K562 (cell line): Measurements from ENCODE around the gene PPM1D. TPM values are rescaled to one million over a fixed set of nuclear protein-coding genes. Genes with fewer than 3 reads are reported as not detected.

Source experiments
- ATAC-seq: fragments of 200-7000 bp; cut with Tn5 transposase; 3 replicates; pipeline ENCODE4 v1.9.1; 2020; ENCODE audit warnings: moderate library complexity
- BruUV-seq: library from RNA; stranded (reverse); fragments of 400-500 nt; replicated peaks from 2 replicates; lab custom pipeline; 2021; lab: Mats Ljungman, UMichigan
- CTCF ChIA-PET: fragments of 300-600 bp; formaldehyde crosslinking; extraction: SDS; loops from one replicate; lab custom pipeline; 2021; ENCODE audit warnings: low intra/inter-chr PET ratio; lab: Yijun Ruan, JAX
- POLR2A ChIA-PET: fragments of 300-600, 350-650 bp; sonication (Branson Sonifier 250); formaldehyde crosslinking; extraction: SDS; loops from one replicate; lab custom pipeline; 2021; ENCODE audit warnings: antibody characterized with exemption, inconsistent platforms; lab: Yijun Ruan, JAX
- DNase-seq, 4 experiments: peaks; one replicate each; pipeline versions ENCODE4 v3.0.0 to v3.0.0-alpha.2; 2011 to 2018; ENCODE audit warnings: low spot score in 3 of 4, mixed read lengths in 3 of 4; ENCODE audit errors: extremely low read depth in 1 of 4
- FAIRE-seq: peaks from 2 replicates; lab custom pipeline; 2011; peaks lifted over from hg19 to GRCh38; lab: Jason Lieb, UNC
- H2AFZ ChIP-seq: 2 replicates; pipeline ENCODE4 v1.6.0; 2011; ENCODE audit warnings: low read depth, low read length, control low read depth, inconsistent platforms
- H3K27ac ChIP-seq: fragments of 200-600 bp; 3 replicates; pipeline ENCODE4 v1.8.0; 2011; ENCODE audit warnings: low read depth, mild to moderate bottlenecking, control low read depth, inconsistent platforms, low read length, moderate library complexity, mixed read lengths; ENCODE audit errors: extremely low read depth
- H3K27me3 ChIP-seq, 2 experiments: fragments of 300-600 bp in 1 of 2; 2 replicates in 1 of 2; 3 replicates in 1 of 2; pipeline versions ENCODE4 v1.6.0 to v1.8.0; 2011; ENCODE audit warnings: inconsistent platforms in 2 of 2, low read length in 2 of 2, mild to moderate bottlenecking in 1 of 2, mixed read lengths in 1 of 2, moderate library complexity in 1 of 2; ENCODE audit not compliant: control insufficient read depth in 2 of 2, insufficient read depth in 2 of 2
- H3K36me3 ChIP-seq: fragments of 300-600 bp; 3 replicates; pipeline ENCODE4 v1.8.0; 2011; ENCODE audit warnings: mild to moderate bottlenecking, low read length, inconsistent platforms; ENCODE audit not compliant: control insufficient read depth, insufficient read depth
- H3K4me1 ChIP-seq, 2 experiments: fragments of 200-600 bp in 1 of 2; replicated peaks in 1 of 2; 2 replicates in 1 of 2; 3 replicates in 1 of 2; pipeline versions ENCODE4 v1.5.1 to v1.8.0; 2011; ENCODE audit warnings: inconsistent platforms in 2 of 2, low read length in 2 of 2, mild to moderate bottlenecking in 1 of 2, mixed read lengths in 1 of 2, moderate library complexity in 1 of 2; ENCODE audit not compliant: control insufficient read depth in 2 of 2, insufficient read depth in 2 of 2
- H3K4me2 ChIP-seq: 2 replicates; pipeline ENCODE4 v1.6.1; 2011; ENCODE audit warnings: low read length, control low read depth, inconsistent platforms, mixed read lengths; ENCODE audit not compliant: insufficient read depth
- H3K4me3 ChIP-seq: fragments of 200-600 bp; sonication (generic), shearing (Covaris generic); 2 replicates; pipeline ENCODE4 v1.5.1; 2016; ENCODE audit warnings: control low read depth, inconsistent platforms
- H3K79me2 ChIP-seq: fragments of 200-600 bp; 3 replicates; pipeline ENCODE4 v1.8.0; 2011; ENCODE audit warnings: low read length, inconsistent platforms; ENCODE audit not compliant: control insufficient read depth, insufficient read depth
- H3K9ac ChIP-seq, 2 experiments: 2 replicates each; pipeline versions ENCODE4 v1.6.0 to v1.6.1; 2011; ENCODE audit warnings: low read depth in 2 of 2, low read length in 2 of 2, control low read depth in 1 of 2, inconsistent platforms in 1 of 2, mild to moderate bottlenecking in 1 of 2, mixed read lengths in 1 of 2; ENCODE audit not compliant: insufficient read depth in 1 of 2
- H3K9me1 ChIP-seq: one replicate; pipeline ENCODE4 v1.6.0; 2011; ENCODE audit warnings: inconsistent platforms, mild to moderate bottlenecking, low read length, moderate library complexity; ENCODE audit not compliant: control insufficient read depth, insufficient read depth
- H3K9me3 ChIP-seq: replicated peaks from 2 replicates; pipeline ENCODE4 v1.5.1; 2011; ENCODE audit warnings: low read depth, low read length, inconsistent platforms; ENCODE audit not compliant: control insufficient read depth, insufficient read depth
- H4K20me1 ChIP-seq: replicated peaks from 2 replicates; pipeline ENCODE4 v1.6.1; 2011; ENCODE audit warnings: low read length, inconsistent platforms, mixed read lengths; ENCODE audit not compliant: control insufficient read depth, insufficient read depth
- ARNT ChIP-seq, 2 experiments: fragments of 450-650 bp; IDR thresholded peaks; 2 replicates each; pipeline ENCODE4 v1.6.1; 2016; ENCODE audit warnings: mild to moderate bottlenecking in 1 of 2
- CBFA2T2 ChIP-seq: fragments of 450-650 bp; conservative IDR thresholded peaks from 2 replicates; pipeline ENCODE4 v1.6.1; 2017; ENCODE audit warnings: mild to moderate bottlenecking
- DDX20 ChIP-seq: fragments of 450-650 bp; IDR thresholded peaks from 2 replicates; pipeline ENCODE4 v1.6.1; 2016; ENCODE audit warnings: missing genetic modification characterization, low read depth, mild to moderate bottlenecking, missing compliant biosample characterization, moderate library complexity
- DNMT1 ChIP-seq: fragments of 450-650 bp; IDR thresholded peaks from 2 replicates; pipeline ENCODE4 v1.6.1; 2016; ENCODE audit warnings: antibody characterized with exemption, mild to moderate bottlenecking
- JUND ChIP-seq, 2 experiments: IDR thresholded peaks; 2 replicates in 1 of 2; 3 replicates in 1 of 2; pipeline ENCODE4 v1.6.1; 2011; ENCODE audit warnings: borderline replicate concordance in 2 of 2, low read depth in 2 of 2, low read length in 2 of 2, improper control_type of control experiment in 1 of 2, missing biosample characterization in 1 of 2, missing genetic modification characterization in 1 of 2, missing genetic modification reagents in 1 of 2
- KAT8 ChIP-seq: fragments of 450-650 bp; IDR thresholded peaks from 2 replicates; pipeline ENCODE4 v1.6.1; 2016; ENCODE audit warnings: low read depth, mild to moderate bottlenecking
- NFRKB ChIP-seq: fragments of 450-650 bp; IDR thresholded peaks from 2 replicates; pipeline ENCODE4 v1.6.1; 2016; ENCODE audit warnings: low read depth
- PCBP1 ChIP-seq: fragments of 200-400 bp; formaldehyde crosslinking; IDR thresholded peaks from 2 replicates; pipeline ENCODE4 v1.6.1; 2018; ENCODE audit warnings: mild to moderate bottlenecking, low read depth, low read length; ENCODE audit not compliant: poor library complexity, severe bottlenecking
- POU5F1 ChIP-seq: fragments of 150-350 bp; IDR thresholded peaks from 2 replicates; pipeline ENCODE4 v1.6.1; 2014; ENCODE audit warnings: borderline replicate concordance, low read length, low read depth, mild to moderate bottlenecking; ENCODE audit not compliant: partially characterized antibody
- RAD21 ChIP-seq, 2 experiments: fragments of 250-450 bp in 1 of 2; fragments of 450-650 bp in 1 of 2; sonication (Bioruptor Pico) in 1 of 2; formaldehyde crosslinking in 1 of 2; IDR thresholded peaks in 1 of 2; conservative IDR thresholded peaks in 1 of 2; 2 replicates each; pipeline versions ENCODE4 v1.4.0 to v1.8.0; 2020 to 2022; ENCODE audit warnings: mild to moderate bottlenecking in 2 of 2, moderate library complexity in 1 of 2
- SIN3A ChIP-seq, 2 experiments: fragments of 150-350 bp in 1 of 2; IDR thresholded peaks; 2 replicates each; pipeline ENCODE4 v1.6.1; 2011 to 2016; ENCODE audit warnings: borderline replicate concordance in 2 of 2, low read depth in 2 of 2, low read length in 2 of 2, mild to moderate bottlenecking in 2 of 2, moderate library complexity in 2 of 2; ENCODE audit not compliant: control insufficient read depth in 1 of 2
- SMARCA5 ChIP-seq: fragments of 450-650 bp; IDR thresholded peaks from 2 replicates; pipeline ENCODE4 v1.6.1; 2016
- TARDBP ChIP-seq: fragments of 450-650 bp; IDR thresholded peaks from 2 replicates; pipeline ENCODE4 v1.6.1; 2016
- ZNF133 ChIP-seq: fragments of 250-450 bp; sonication (Bioruptor Pico); IDR thresholded peaks from 2 replicates; pipeline ENCODE4 v1.4.0; 2020; ENCODE audit warnings: mild to moderate bottlenecking
- ZNF445 ChIP-seq: fragments of 250-450 bp; sonication (Bioruptor Pico); IDR thresholded peaks from 2 replicates; pipeline ENCODE4 v1.4.0; 2020; ENCODE audit warnings: low read depth, mild to moderate bottlenecking, moderate library complexity
- WGBS: fragments of 100-300 bp; shearing (Covaris generic); methylation state at CpG from one replicate; pipeline ENCODE4 v1.1.6; 2016; ENCODE audit warnings: low coverage, mixed read lengths; ENCODE audit not compliant: insufficient coverage; ENCODE audit errors: missing lambda C conversion rate; 5-methylcytosine and 5-hydroxymethylcytosine counted together
- in situ Hi-C: fragments of 300-500 bp; cut with MboI; formaldehyde crosslinking; loops from 4 replicates; pipeline ENCODE4 v1.15.0; 2018; ENCODE audit warnings: inconsistent platforms, mixed read lengths
- intact Hi-C: fragments of 100-400 bp; cut with micrococcal nuclease; formaldehyde crosslinking; loops from 2 replicates; pipeline ENCODE4 v1.14.2; 2022
- polyA plus RNA-seq, 8 experiments: library from polyadenylated mRNA; depleted of rRNA in 4 of 8; stranded (reverse) in 5 of 8; unstranded in 3 of 8; fragments of >200 nt; fragmentation: Nextera tagmentation in 2 of 8; fragmentation: Illumina TruSeq in 1 of 8; extraction: Ambion mirVana in 2 of 8; extraction: Trizol in 1 of 8; gene quantifications; 2 replicates each; pipeline versions ENCODE4 v1.2.1 to v1.2.3, GENCODE V29; 2011 to 2014; ENCODE audit warnings: inconsistent platforms in 1 of 8, missing spikeins in 1 of 8
- total RNA-seq, 7 experiments: library from RNA; depleted of rRNA in 6 of 7; stranded (reverse); fragments of >200 nt in 6 of 7; fragmentation: Illumina TruSeq in 2 of 7; extraction: Trizol in 2 of 7; gene quantifications; 2 replicates each; pipeline versions ENCODE4 v1.2.1 to v1.2.3, GENCODE V29; 2011 to 2021; ENCODE audit warnings: low replicate concordance in 1 of 7
- TF ChIP-seq, protein P1 (sequence below): fragments of 450-650 bp; conservative IDR thresholded peaks from 2 replicates; pipeline ENCODE4 v1.6.1; 2016; ENCODE audit warnings: missing genetic modification characterization, low read depth, mild to moderate bottlenecking, control low read depth, missing compliant biosample characterization
- TF ChIP-seq, protein P2 (sequence below): IDR thresholded peaks from 3 replicates; pipeline ENCODE4 v1.6.1; 2011; ENCODE audit warnings: borderline replicate concordance, mild to moderate bottlenecking; ENCODE audit not compliant: insufficient read length, insufficient read depth

The PPM1D gene
- total and polyA plus RNA-seq, 9 of the 15 experiments (the other 6 are each of a cell fraction or from before 2014, with no cell fraction given): 2.1 to 19.0 (median 7.8) TPM

DNA sequence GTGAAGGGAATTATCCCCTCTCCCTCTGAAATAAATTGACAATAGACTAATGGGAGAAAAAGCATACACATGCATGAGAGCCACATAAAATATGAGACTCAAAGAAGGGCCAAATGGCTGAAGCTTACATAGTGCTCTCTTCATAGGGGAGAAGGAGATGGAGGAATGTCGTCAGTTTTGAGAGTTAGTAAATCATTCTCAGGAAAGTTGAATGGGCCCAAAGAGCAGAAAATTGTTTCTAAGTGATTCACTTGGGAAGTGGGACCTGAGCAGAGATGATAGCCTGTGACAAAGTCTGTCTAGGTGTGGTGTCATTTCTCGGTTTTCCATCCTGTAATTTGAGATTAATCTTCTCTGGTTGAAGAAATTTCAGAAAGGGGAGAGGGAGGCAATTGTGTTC is 112.7 kb downstream of the PPM1D start:
- H3K79me2 ChIP-seq: no peaks in the 10 kb centered on the region
- no peak overlapping the region for H3K27ac ChIP-seq
- 0% methylated on average over 2 of the region's 2 CpGs for WGBS
- H3K27me3 ChIP-seq: no peaks in the 10 kb centered on the region; a peak in 3 of 5 replicates
- no peak for FAIRE-seq
- no peak for TF ChIP-seq ARNT (IDR thresholded peaks at IDR 0.05)
- TF ChIP-seq KAT8: no peak
- TF ChIP-seq, protein P1, sequence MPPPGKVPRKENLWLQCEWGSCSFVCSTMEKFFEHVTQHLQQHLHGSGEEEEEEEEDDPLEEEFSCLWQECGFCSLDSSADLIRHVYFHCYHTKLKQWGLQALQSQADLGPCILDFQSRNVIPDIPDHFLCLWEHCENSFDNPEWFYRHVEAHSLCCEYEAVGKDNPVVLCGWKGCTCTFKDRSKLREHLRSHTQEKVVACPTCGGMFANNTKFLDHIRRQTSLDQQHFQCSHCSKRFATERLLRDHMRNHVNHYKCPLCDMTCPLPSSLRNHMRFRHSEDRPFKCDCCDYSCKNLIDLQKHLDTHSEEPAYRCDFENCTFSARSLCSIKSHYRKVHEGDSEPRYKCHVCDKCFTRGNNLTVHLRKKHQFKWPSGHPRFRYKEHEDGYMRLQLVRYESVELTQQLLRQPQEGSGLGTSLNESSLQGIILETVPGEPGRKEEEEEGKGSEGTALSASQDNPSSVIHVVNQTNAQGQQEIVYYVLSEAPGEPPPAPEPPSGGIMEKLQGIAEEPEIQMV (tag): no peak
- TF ChIP-seq ZNF133: no peak
- no peak for TF ChIP-seq POU5F1
- TF ChIP-seq TARDBP: no peak
- TF ChIP-seq CBFA2T2: no peak
- TF ChIP-seq DDX20: no peak
- TF ChIP-seq RAD21 (CRISPR knock-in tag; conservative IDR thresholded peaks at IDR 0.05 in 1 of 2, IDR thresholded peaks at IDR 0.05 in 1 of 2): no peak
- TF ChIP-seq, protein P2, sequence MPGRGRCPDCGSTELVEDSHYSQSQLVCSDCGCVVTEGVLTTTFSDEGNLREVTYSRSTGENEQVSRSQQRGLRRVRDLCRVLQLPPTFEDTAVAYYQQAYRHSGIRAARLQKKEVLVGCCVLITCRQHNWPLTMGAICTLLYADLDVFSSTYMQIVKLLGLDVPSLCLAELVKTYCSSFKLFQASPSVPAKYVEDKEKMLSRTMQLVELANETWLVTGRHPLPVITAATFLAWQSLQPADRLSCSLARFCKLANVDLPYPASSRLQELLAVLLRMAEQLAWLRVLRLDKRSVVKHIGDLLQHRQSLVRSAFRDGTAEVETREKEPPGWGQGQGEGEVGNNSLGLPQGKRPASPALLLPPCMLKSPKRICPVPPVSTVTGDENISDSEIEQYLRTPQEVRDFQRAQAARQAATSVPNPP: no peak
- TF ChIP-seq SMARCA5: no peak
- TF ChIP-seq ZNF445 (CRISPR knock-in tag): no peak
- no peak for TF ChIP-seq NFRKB
- TF ChIP-seq PCBP1: no peak
- TF ChIP-seq DNMT1: no peak
- TF ChIP-seq JUND (IDR thresholded peaks at IDR 0.05; ENCODE audit: borderline replicate concordance, low read depth, low read length): no peak
- TF ChIP-seq JUND (tag; IDR thresholded peaks at IDR 0.05; ENCODE audit: borderline replicate concordance, low read depth, low read length): no peak
- no peak for TF ChIP-seq SIN3A (IDR thresholded peaks at IDR 0.05; ENCODE audit: borderline replicate concordance in 2 of 2, control insufficient read depth in 1 of 2, low read depth in 2 of 2, low read length in 2 of 2)
- TF ChIP-seq, all 486 proteins: peak for 0
- Histone ChIP-seq H3K9me1 (no peaks in the 10 kb centered on the region), H3K9ac (no peak overlapping the region), H3K4me2 (no peak overlapping the region), H3K36me3 (no peaks in the 10 kb centered on the region), H3K4me3 (no peak overlapping the region), H2AFZ (no peak overlapping the region), H3K9me3 (no peaks in the 10 kb centered on the region), H4K20me1 (no peaks in the 10 kb centered on the region), H3K4me1 (no peaks in the 10 kb centered on the region)
- in situ Hi-C loops: no loop called here
- BruUV-seq: no TSS peak
- no peak for ATAC-seq
- POLR2A ChIA-PET: interaction anchor here (0.6 kb wide), 2 partner anchors 634 to 707 kb away, joined by 3 read pairs; no protein-coding TSS in a partner anchor
- intact Hi-C loops: no loop called here
- CTCF ChIA-PET: no interaction called here
- no peak for DNase-seq
